ENCODE results near the gene ROR1. TPM values are rescaled to one million over a fixed set of nuclear protein-coding genes. Genes with fewer than 3 reads are reported as not detected.

The ROR1 gene
- total and polyA plus RNA-seq, 3 experiments from 2014 or later = not detected

DNA sequence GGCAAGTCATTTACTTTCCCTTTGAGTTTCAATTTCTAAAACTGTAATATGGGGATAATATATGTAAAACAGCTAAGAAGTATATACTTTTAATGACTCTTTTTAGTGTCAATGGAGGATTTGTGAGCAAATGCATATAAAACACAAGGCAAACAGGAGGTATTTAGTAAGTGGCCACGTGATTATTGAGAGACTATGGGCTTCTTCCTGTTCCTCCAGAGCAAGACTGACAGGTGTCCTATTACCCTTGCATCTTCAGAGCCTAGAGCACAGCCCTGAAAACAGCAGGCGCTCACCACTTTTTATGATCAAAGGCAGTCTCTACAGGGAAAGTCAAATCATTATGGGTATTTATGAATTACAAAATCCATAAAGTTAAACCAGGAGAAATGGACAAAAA lies 941 bp upstream of the ROR1 start:
- no peaks in the 10 kb centered on the region for H3K36me3 ChIP-seq (ENCODE audit: insufficient read depth, low read length)
- H3K4me1 Mint-ChIP-seq = peaks cover 8 to 17% (median 10%) of the 10 kb centered on the region in 3 donors
- no peaks in the 10 kb centered on the region for H3K4me1 ChIP-seq (ENCODE audit: insufficient read depth, low read length)
- H3K4me3 Mint-ChIP-seq = peak overlapping the region in 6 of 7 donors; percentile 2 to 44 (median 12)
- peaks cover 0 to 1% (median 0%) of the 10 kb centered on the region in 3 donors for H3K36me3 Mint-ChIP-seq
- peaks cover 0 to 2% (median 0%) of the 10 kb centered on the region in 5 donors for H3K9me3 Mint-ChIP-seq
- H3K27ac Mint-ChIP-seq = no peak overlapping the region
- ChIA-PET POLR2A (no interaction called here), CTCF (no interaction called here)
- H3K9me3 ChIP-seq (ENCODE audit: low read length) = no peaks in the 10 kb centered on the region
- no peak overlapping the region for H3K27ac ChIP-seq (ENCODE audit: low read depth, low read length)
- peaks cover 23% of the 10 kb centered on the region for H3K27me3 ChIP-seq (ENCODE audit: insufficient read depth, low read length, poor library complexity, severe bottlenecking)
- no peak for DNase-seq
- H3K27me3 Mint-ChIP-seq = peaks cover 46 to 66% of the 10 kb centered on the region in 2 donors
- H3K4me3 ChIP-seq (ENCODE audit: low read length) = no peak overlapping the region

DNA sequence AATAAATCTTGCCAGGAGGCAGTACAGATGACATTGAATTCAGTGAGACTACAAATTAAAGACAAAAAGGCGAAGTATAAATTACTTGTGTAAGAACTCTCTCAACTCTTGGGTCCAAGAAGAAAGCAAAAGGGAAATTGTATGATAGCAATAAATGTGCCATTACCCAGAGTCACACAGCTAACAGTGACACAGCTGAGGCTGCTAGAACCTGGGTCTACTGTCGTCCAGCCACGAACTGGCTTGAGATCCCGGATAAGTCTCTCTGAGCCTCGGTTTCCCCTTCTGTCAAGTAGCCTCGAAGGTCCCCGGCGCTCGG lies 362 bp upstream of the ROR1 start:
- Mint-ChIP-seq H3K27ac (no peak overlapping the region), H3K4me3 (peak overlapping the region in 4 of 7 donors; percentile 2 to 44 (median 23)), H3K27me3 (peaks cover 43 to 68% of the 10 kb centered on the region in 2 donors), H3K36me3 (peaks cover 0 to 1% (median 0%) of the 10 kb centered on the region in 3 donors), H3K9me3 (peaks cover 0 to 2% (median 0%) of the 10 kb centered on the region in 5 donors), H3K4me1 (peaks cover 8 to 17% (median 10%) of the 10 kb centered on the region in 3 donors)
- ChIA-PET POLR2A (no interaction called here), CTCF (no interaction called here)
- no peaks in the 10 kb centered on the region for H3K36me3 ChIP-seq (ENCODE audit: insufficient read depth, low read length)
- H3K4me3 ChIP-seq (ENCODE audit: low read length) = no peak overlapping the region
- no peaks in the 10 kb centered on the region for H3K9me3 ChIP-seq (ENCODE audit: low read length)
- no peak for DNase-seq
- no peaks in the 10 kb centered on the region for H3K4me1 ChIP-seq (ENCODE audit: insufficient read depth, low read length)
- peaks cover 23% of the 10 kb centered on the region for H3K27me3 ChIP-seq (ENCODE audit: insufficient read depth, low read length, poor library complexity, severe bottlenecking)
- H3K27ac ChIP-seq (ENCODE audit: low read depth, low read length) = no peak overlapping the region

- no peaks in the 10 kb centered on the region for H3K9me3 Mint-ChIP-seq
- ChIA-PET CTCF (no interaction called here), POLR2A (no interaction called here)
- H3K4me1 Mint-ChIP-seq = peaks cover 8 to 17% (median 10%) of the 10 kb centered on the region in 3 donors
- H3K27me3 Mint-ChIP-seq = peaks cover 46 to 77% of the 10 kb centered on the region in 2 donors
- peaks cover 23% of the 10 kb centered on the region for H3K27me3 ChIP-seq (ENCODE audit: insufficient read depth, low read length, poor library complexity, severe bottlenecking)
- no peaks in the 10 kb centered on the region for H3K9me3 ChIP-seq (ENCODE audit: low read length)
- no peak overlapping the region for H3K4me3 ChIP-seq (ENCODE audit: low read length)
- H3K27ac Mint-ChIP-seq = no peak overlapping the region
- DNase-seq = no peak
- no peaks in the 10 kb centered on the region for H3K36me3 ChIP-seq (ENCODE audit: insufficient read depth, low read length)
- peak overlapping the region in 1 of 7 donors; percentile 53 for H3K4me3 Mint-ChIP-seq
- H3K27ac ChIP-seq (ENCODE audit: low read depth, low read length) = no peak overlapping the region
- H3K4me1 ChIP-seq (ENCODE audit: insufficient read depth, low read length) = no peaks in the 10 kb centered on the region
- H3K36me3 Mint-ChIP-seq = peaks cover 0 to 1% (median 0%) of the 10 kb centered on the region in 3 donors
Observed at GRCh38 chr1:63774617-63775417, 1.0 kb downstream of the ROR1 start.

DNA sequence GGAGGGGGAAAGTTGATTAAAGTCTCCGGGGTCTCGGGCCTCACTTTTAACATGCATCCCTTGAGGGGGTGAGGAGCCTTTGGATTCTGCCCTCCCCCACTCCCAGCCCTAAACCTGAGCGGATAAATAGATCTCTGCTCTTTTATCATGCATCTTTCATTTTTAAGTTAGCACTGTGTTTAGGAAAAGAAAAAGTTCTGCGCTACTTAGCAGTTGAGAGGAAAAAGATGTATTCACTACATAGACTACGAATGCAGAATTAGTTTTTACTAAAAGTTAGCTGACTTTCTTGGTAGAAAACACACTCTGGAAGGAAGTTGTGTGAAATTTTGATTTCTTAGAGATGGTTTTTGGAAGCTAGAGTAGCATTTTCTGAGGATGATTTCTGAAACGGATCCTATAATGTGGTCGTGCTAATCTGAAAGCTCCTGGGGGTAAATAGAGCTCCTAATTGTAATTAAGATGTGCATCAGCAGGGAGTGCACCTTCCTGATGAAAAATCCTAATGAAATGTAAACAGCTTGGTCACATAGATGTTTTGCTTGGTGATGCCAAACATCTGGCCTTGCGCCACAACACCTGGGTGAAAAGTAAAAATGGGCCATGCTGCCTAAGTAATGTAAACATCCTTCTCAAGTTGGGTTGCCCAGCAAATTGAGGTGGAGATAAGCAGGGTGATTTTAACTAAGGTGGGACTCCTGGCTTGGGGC lies 1.8 kb downstream of the ROR1 start:
- Mint-ChIP-seq H3K36me3 (peaks cover 0 to 1% (median 0%) of the 10 kb centered on the region in 3 donors), H3K4me1 (peaks cover 8 to 17% (median 10%) of the 10 kb centered on the region in 3 donors), H3K4me3 (no peak overlapping the region), H3K9me3 (no peaks in the 10 kb centered on the region), H3K27ac (no peak overlapping the region), H3K27me3 (peaks cover 46 to 77% of the 10 kb centered on the region in 2 donors)
- H3K27me3 ChIP-seq (ENCODE audit: insufficient read depth, low read length, poor library complexity, severe bottlenecking) = peaks cover 23% of the 10 kb centered on the region
- ChIA-PET POLR2A (no interaction called here), CTCF (no interaction called here)
- no peaks in the 10 kb centered on the region for H3K9me3 ChIP-seq (ENCODE audit: low read length)
- no peak overlapping the region for H3K4me3 ChIP-seq (ENCODE audit: low read length)
- H3K4me1 ChIP-seq (ENCODE audit: insufficient read depth, low read length) = no peaks in the 10 kb centered on the region
- no peaks in the 10 kb centered on the region for H3K36me3 ChIP-seq (ENCODE audit: insufficient read depth, low read length)
- no peak for DNase-seq
- H3K27ac ChIP-seq (ENCODE audit: low read depth, low read length) = no peak overlapping the region

- Mint-ChIP-seq H3K9me3 (no peaks in the 10 kb centered on the region), H3K27ac (no peak overlapping the region), H3K4me1 (peaks cover 8 to 17% (median 10%) of the 10 kb centered on the region in 3 donors), H3K27me3 (peaks cover 35 to 67% of the 10 kb centered on the region in 2 donors), H3K4me3 (no peak overlapping the region), H3K36me3 (peaks cover 0 to 1% (median 0%) of the 10 kb centered on the region in 3 donors)
- Histone ChIP-seq H3K27me3 (ENCODE audit: insufficient read depth, low read length, poor library complexity, severe bottlenecking) (peaks cover 21% of the 10 kb centered on the region), H3K4me3 (ENCODE audit: low read length) (no peak overlapping the region), H3K27ac (ENCODE audit: low read depth, low read length) (no peak overlapping the region), H3K4me1 (ENCODE audit: insufficient read depth, low read length) (no peaks in the 10 kb centered on the region), H3K9me3 (ENCODE audit: low read length) (no peaks in the 10 kb centered on the region), H3K36me3 (ENCODE audit: insufficient read depth, low read length) (no peaks in the 10 kb centered on the region)
- POLR2A ChIA-PET = no interaction called here
- CTCF ChIA-PET = no interaction called here
- DNase-seq = no peak
Observed at GRCh38 chr1:63777286-63777685, 3.5 kb downstream of the ROR1 start.

DNA sequence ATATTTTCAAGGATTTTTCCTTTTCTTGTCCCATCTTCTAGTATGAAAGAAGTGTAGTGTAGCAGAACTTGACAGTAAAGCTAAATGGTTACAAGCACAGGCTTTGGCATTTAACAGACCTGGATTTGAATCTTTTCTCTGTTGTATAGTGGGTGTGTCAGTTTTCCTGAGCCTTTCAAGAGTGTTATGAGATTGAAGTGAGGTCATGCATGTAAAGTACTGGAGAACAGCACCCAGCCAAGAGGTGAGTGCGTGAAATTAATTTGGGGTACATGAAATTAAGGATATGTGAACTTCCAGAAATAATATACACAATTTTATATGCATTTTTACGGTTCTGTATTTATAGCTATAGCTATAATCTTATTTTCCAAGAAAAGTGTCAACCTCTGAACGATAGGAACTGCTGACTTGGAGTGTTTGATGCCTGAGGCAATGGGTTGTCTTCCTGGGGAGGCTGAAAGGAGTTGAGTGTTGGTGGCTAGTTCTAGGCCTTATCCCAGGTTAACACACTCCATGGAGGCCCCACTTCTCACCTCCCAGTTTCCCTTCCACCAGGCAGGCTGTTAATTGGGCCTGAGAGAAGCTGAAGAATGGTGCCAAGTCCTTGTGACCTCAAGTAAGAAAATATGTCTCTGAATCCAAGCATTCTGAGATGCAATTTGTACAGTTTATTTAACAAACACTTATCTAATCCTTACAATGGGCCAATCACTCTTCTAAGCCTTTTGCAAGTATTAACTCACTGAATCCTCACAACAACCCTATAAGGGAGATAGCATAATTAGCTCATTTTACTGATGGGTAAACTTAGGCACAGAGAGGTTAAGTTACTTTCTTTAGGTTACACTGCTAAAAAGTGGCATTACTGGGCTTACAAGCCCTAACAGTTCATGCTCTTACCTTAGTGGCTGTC lies 4.4 kb downstream of the ROR1 start:
- POLR2A ChIA-PET = no interaction called here
- Histone ChIP-seq H3K36me3 (ENCODE audit: insufficient read depth, low read length) (no peaks in the 10 kb centered on the region), H3K9me3 (ENCODE audit: low read length) (no peaks in the 10 kb centered on the region), H3K27ac (ENCODE audit: low read depth, low read length) (no peak overlapping the region), H3K4me3 (ENCODE audit: low read length) (no peak overlapping the region), H3K27me3 (ENCODE audit: insufficient read depth, low read length, poor library complexity, severe bottlenecking) (peaks cover 13% of the 10 kb centered on the region), H3K4me1 (ENCODE audit: insufficient read depth, low read length) (no peaks in the 10 kb centered on the region)
- Mint-ChIP-seq H3K4me3 (no peak overlapping the region), H3K4me1 (peaks cover 4 to 13% (median 7%) of the 10 kb centered on the region in 3 donors), H3K27ac (no peak overlapping the region), H3K9me3 (no peaks in the 10 kb centered on the region), H3K27me3 (peaks cover 28 to 57% of the 10 kb centered on the region in 2 donors), H3K36me3 (no peaks in the 10 kb centered on the region)
- DNase-seq = no peak
- CTCF ChIA-PET = no interaction called here

- no peaks in the 10 kb centered on the region for H3K36me3 ChIP-seq (ENCODE audit: insufficient read depth, low read length)
- H3K27ac ChIP-seq (ENCODE audit: low read depth, low read length) = no peak overlapping the region
- DNase-seq = no peak
- Mint-ChIP-seq H3K36me3 (no peaks in the 10 kb centered on the region), H3K4me3 (no peak overlapping the region), H3K4me1 (peaks cover 0 to 8% (median 5%) of the 10 kb centered on the region in 3 donors), H3K27me3 (peaks cover 25 to 52% of the 10 kb centered on the region in 2 donors), H3K9me3 (no peaks in the 10 kb centered on the region), H3K27ac (peak overlapping the region in 1 of 8 donors; percentile 65)
- no peak overlapping the region for H3K4me3 ChIP-seq (ENCODE audit: low read length)
- ChIA-PET POLR2A (no interaction called here), CTCF (interaction anchor here (0.5 kb wide), 1 partner anchor 1211 kb away, joined by 3 read pairs; no protein-coding TSS in a partner anchor)
- no peaks in the 10 kb centered on the region for H3K9me3 ChIP-seq (ENCODE audit: low read length)
- no peaks in the 10 kb centered on the region for H3K4me1 ChIP-seq (ENCODE audit: insufficient read depth, low read length)
- peaks cover 11% of the 10 kb centered on the region for H3K27me3 ChIP-seq (ENCODE audit: insufficient read depth, low read length, poor library complexity, severe bottlenecking)
Observed at GRCh38 chr1:63779338-63780211, 5.8 kb downstream of the ROR1 start.

Data from CD8-positive, alpha-beta memory T cell (primary cell).